Neural cell (in vitro differentiated cells): ENCODE measurements around the gene GMDS. TPM values are rescaled to one million over a fixed set of nuclear protein-coding genes. Genes with fewer than 3 reads are reported as not detected.

Source experiments
- H2AFZ ChIP-seq: fragments of 200-600, 300-800 bp; sonication (generic), shearing (Covaris generic); 2 replicates; pipeline ENCODE4 v1.6.0; 2014; ENCODE audit warnings: low read depth, mild to moderate bottlenecking, antibody characterized with exemption, low read length, moderate library complexity
- H3F3A ChIP-seq: fragments of 200-600 bp; shearing (Covaris generic); 2 replicates; pipeline ENCODE4 v1.6.1; 2016; ENCODE audit warnings: mild to moderate bottlenecking, moderate library complexity, mixed read lengths, antibody characterized with exemption, low read length; ENCODE audit not compliant: insufficient read depth, poor library complexity, severe bottlenecking
- H3K27ac ChIP-seq: fragments of 200-600, 300-800 bp; sonication (generic), shearing (Covaris generic); 2 replicates; pipeline ENCODE4 v1.5.1; 2014; ENCODE audit warnings: mild to moderate bottlenecking, low read length, moderate library complexity
- H3K27me3 ChIP-seq: fragments of 300-800, 200-600 bp; sonication (generic), shearing (Covaris generic); 2 replicates; pipeline ENCODE4 v1.6.0; 2014; ENCODE audit warnings: mild to moderate bottlenecking, low read depth, low read length, moderate library complexity; ENCODE audit not compliant: insufficient read depth
- H3K36me3 ChIP-seq: fragments of 300-800, 200-600 bp; sonication (generic), shearing (Covaris generic); 2 replicates; pipeline ENCODE4 v1.5.1; 2014; ENCODE audit warnings: mild to moderate bottlenecking, antibody characterized with exemption, low read length, moderate library complexity; ENCODE audit not compliant: insufficient read depth
- H3K4me2 ChIP-seq: fragments of 300-800, 200-600 bp; sonication (generic), shearing (Covaris generic); 2 replicates; pipeline ENCODE4 v1.6.0; 2014; ENCODE audit warnings: mild to moderate bottlenecking, low read length
- H3K4me3 ChIP-seq: fragments of 300-800, 200-600 bp; sonication (generic), shearing (Covaris generic); 2 replicates; pipeline ENCODE4 v1.5.1; 2014; ENCODE audit warnings: mild to moderate bottlenecking, low read length, moderate library complexity
- H3K79me2 ChIP-seq: fragments of 200-600 bp; shearing (Covaris generic); replicated peaks from 2 replicates; pipeline ENCODE4 v1.6.0; 2014; ENCODE audit warnings: mild to moderate bottlenecking, low read length, moderate library complexity; ENCODE audit not compliant: insufficient read depth
- H3K9ac ChIP-seq: fragments of 300-800, 200-600 bp; sonication (generic), shearing (Covaris generic); 2 replicates; pipeline ENCODE4 v1.6.1; 2016; ENCODE audit warnings: mild to moderate bottlenecking, low read length, mixed read lengths
- H3K9me2 ChIP-seq: fragments of 200-600 bp; shearing (Covaris generic); 2 replicates; pipeline ENCODE4 v1.6.1; 2016; ENCODE audit warnings: mild to moderate bottlenecking, low read length, mixed read lengths; ENCODE audit not compliant: insufficient read depth
- H3K9me3 ChIP-seq: fragments of 200-600, 300-800 bp; sonication (generic), shearing (Covaris generic); 2 replicates; pipeline ENCODE4 v1.6.1; 2016; ENCODE audit warnings: mild to moderate bottlenecking, mixed run types, low read length, moderate library complexity, mixed read lengths
- H4K20me1 ChIP-seq: fragments of 200-600 bp; shearing (Covaris generic); 2 replicates; pipeline ENCODE4 v1.6.1; 2016; ENCODE audit warnings: mild to moderate bottlenecking, mixed run types; ENCODE audit not compliant: insufficient read depth
- CTCF ChIP-seq: fragments of 450-650 bp; IDR thresholded peaks from 2 replicates; pipeline ENCODE4 v1.5.1; 2014; ENCODE audit warnings: antibody characterized with exemption, mild to moderate bottlenecking, moderate library complexity; ENCODE audit not compliant: poor library complexity, severe bottlenecking
- EP300 ChIP-seq: fragments of 450-650 bp; conservative IDR thresholded peaks from 2 replicates; pipeline ENCODE4 v1.6.1; 2014; ENCODE audit warnings: antibody characterized with exemption, mild to moderate bottlenecking, moderate library complexity; ENCODE audit not compliant: poor library complexity, severe bottlenecking
- EZH2 ChIP-seq: fragments of 200-600, 300-800 bp; shearing (Covaris generic), sonication (generic); IDR thresholded peaks from 2 replicates; pipeline ENCODE4 v1.6.1; 2014; ENCODE audit warnings: antibody characterized with exemption, low read length, borderline replicate concordance, mild to moderate bottlenecking; ENCODE audit not compliant: insufficient read depth, poor library complexity, severe bottlenecking
- MXI1 ChIP-seq: fragments of 450-650 bp; conservative IDR thresholded peaks from 2 replicates; pipeline ENCODE4 v1.6.1; 2014; ENCODE audit warnings: antibody characterized with exemption, mild to moderate bottlenecking; ENCODE audit not compliant: poor library complexity, severe bottlenecking
- POLR2AphosphoS5 ChIP-seq: IDR thresholded peaks from 2 replicates; pipeline ENCODE4 v1.6.1; 2012
- RAD21 ChIP-seq: fragments of 450-650 bp; conservative IDR thresholded peaks from 2 replicates; pipeline ENCODE4 v1.6.1; 2014; ENCODE audit warnings: antibody characterized with exemption, mild to moderate bottlenecking, moderate library complexity
- REST ChIP-seq: IDR thresholded peaks from 2 replicates; pipeline ENCODE4 v1.6.1; 2012; ENCODE audit warnings: borderline replicate concordance
- SMC3 ChIP-seq: fragments of 450-650 bp; conservative IDR thresholded peaks from 2 replicates; pipeline ENCODE4 v1.6.1; 2014; ENCODE audit warnings: antibody characterized with exemption, mild to moderate bottlenecking, moderate library complexity; ENCODE audit not compliant: poor library complexity
- TAF1 ChIP-seq: IDR thresholded peaks from 2 replicates; pipeline ENCODE4 v1.6.1; 2012; ENCODE audit warnings: low read depth
- polyA plus RNA-seq: library from polyadenylated mRNA; depleted of rRNA; stranded (reverse); fragments of >200 nt; gene quantifications from 2 replicates; pipeline ENCODE4 v1.2.3, GENCODE V29; 2014

The GMDS gene
- polyA plus RNA-seq, 1 donor from 2014 or later: 11.4 TPM

DNA sequence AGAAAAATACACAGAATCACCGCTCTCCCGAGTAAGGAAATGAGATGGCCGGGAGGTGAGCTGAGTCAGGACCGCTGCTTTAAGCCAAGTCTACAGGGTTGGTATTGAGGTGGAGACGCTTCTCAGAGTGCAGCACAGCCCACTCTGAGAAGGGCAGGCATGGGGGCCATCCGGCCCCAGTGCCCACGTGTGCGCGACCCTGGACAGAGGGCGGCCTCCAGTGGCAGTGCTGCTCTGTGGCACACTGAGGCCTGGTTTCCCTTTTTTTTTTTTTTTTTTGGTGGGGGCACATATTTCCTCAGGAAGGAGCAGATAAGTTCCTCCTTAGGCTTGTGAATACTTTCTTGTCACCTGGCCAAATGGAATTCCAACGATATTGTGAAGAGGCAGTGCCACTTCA lies 546.9 kb downstream of the GMDS start:
- TF ChIP-seq REST (no peak), MXI1 (no peak), SMC3 (no peak), POLR2AphosphoS5 (no peak), TAF1 (no peak), CTCF (no peak), EP300 (no peak), RAD21 (no peak), EZH2 (no peak)
- H3K9ac ChIP-seq: no peak overlapping the region
- no peaks in the 10 kb centered on the region for H3K9me3 ChIP-seq
- H3K9me2 ChIP-seq: no peaks in the 10 kb centered on the region
- no peaks in the 10 kb centered on the region for H3K79me2 ChIP-seq
- no peaks in the 10 kb centered on the region for H3K27me3 ChIP-seq
- no peaks in the 10 kb centered on the region for H3F3A ChIP-seq
- no peak overlapping the region for H2AFZ ChIP-seq
- H3K27ac ChIP-seq: no peak overlapping the region
- H3K4me2 ChIP-seq: no peak overlapping the region
- H4K20me1 ChIP-seq: no peaks in the 10 kb centered on the region
- no peak overlapping the region for H3K4me3 ChIP-seq
- no peaks in the 10 kb centered on the region for H3K36me3 ChIP-seq

GRCh38 chr6:1697688-1698351 lies 547.6 kb downstream of the GMDS start:
- Histone ChIP-seq H3K9me2 (no peaks in the 10 kb centered on the region), H3K36me3 (no peaks in the 10 kb centered on the region), H3K9ac (no peak overlapping the region), H2AFZ (no peak overlapping the region), H3K79me2 (no peaks in the 10 kb centered on the region), H3K4me2 (no peak overlapping the region), H3K27ac (no peak overlapping the region), H3K27me3 (no peaks in the 10 kb centered on the region), H3F3A (no peaks in the 10 kb centered on the region), H3K4me3 (no peak overlapping the region), H4K20me1 (no peaks in the 10 kb centered on the region), H3K9me3 (no peaks in the 10 kb centered on the region)
- TF ChIP-seq SMC3 (no peak), TAF1 (no peak), EP300 (no peak), CTCF (no peak), REST (no peak)
